HepG2 (cell line): Measurements from ENCODE around the gene SERPINB6. TPM values are rescaled to one million over a fixed set of nuclear protein-coding genes. Genes with fewer than 3 reads are reported as not detected.

Experiments used
- ATF7 ChIP-seq, 2 experiments: fragments of 450-650 bp in 1 of 2; sonication (generic) in 1 of 2; formaldehyde crosslinking in 1 of 2; IDR thresholded peaks; 2 replicates each; pipeline versions ENCODE4 v1.4.0 to v1.6.1; 2016 to 2020; ENCODE audit warnings: antibody characterized with exemption in 1 of 2, mild to moderate bottlenecking in 1 of 2, missing genetic modification reagents in 1 of 2
- DMAP1 ChIP-seq: IDR thresholded peaks from 2 replicates; pipeline ENCODE4 v1.6.1; 2016
- ELF3 ChIP-seq: IDR thresholded peaks from 2 replicates; pipeline ENCODE4 v1.6.1; 2016; ENCODE audit warnings: missing genetic modification reagents, missing compliant biosample characterization
- FOXM1 ChIP-seq: sonication (generic); formaldehyde crosslinking; IDR thresholded peaks from 2 replicates; pipeline ENCODE4 v1.5.0; 2020; ENCODE audit warnings: missing genetic modification reagents
- KLF6 ChIP-seq: IDR thresholded peaks from 2 replicates; pipeline ENCODE4 v1.8.0; 2016; ENCODE audit warnings: missing biosample characterization, missing genetic modification reagents
- KMT2B ChIP-seq: IDR thresholded peaks from 2 replicates; pipeline ENCODE4 v1.6.1; 2016; ENCODE audit warnings: missing genetic modification reagents, missing compliant biosample characterization
- MYPOP ChIP-seq: sonication (generic); formaldehyde crosslinking; IDR thresholded peaks from 2 replicates; pipeline ENCODE4 v1.8.1; 2023; ENCODE audit warnings: mild to moderate bottlenecking, moderate library complexity, missing genetic modification reagents
- NFATC3 ChIP-seq: sonication (generic); formaldehyde crosslinking; IDR thresholded peaks from 2 replicates; pipeline ENCODE4 v1.5.1; 2020; ENCODE audit warnings: mild to moderate bottlenecking, missing genetic modification reagents
- NFKBIZ ChIP-seq: IDR thresholded peaks from 2 replicates; pipeline ENCODE4 v1.6.1; 2018; ENCODE audit warnings: missing genetic modification reagents, missing compliant biosample characterization
- NR1H2 ChIP-seq: sonication (generic); formaldehyde crosslinking; IDR thresholded peaks from 2 replicates; pipeline ENCODE4 v1.8.1; 2022; ENCODE audit warnings: low read depth, missing genetic modification reagents, borderline replicate concordance
- POLR2AphosphoS5 ChIP-seq: IDR thresholded peaks from 2 replicates; pipeline ENCODE4 v1.6.1; 2012; ENCODE audit warnings: low read depth, low read length
- SOX6 ChIP-seq, 2 experiments: fragments of 450-650 bp in 1 of 2; sonication (generic) in 1 of 2; formaldehyde crosslinking in 1 of 2; IDR thresholded peaks; 2 replicates each; pipeline versions ENCODE4 v1.4.0 to v1.6.1; 2017 to 2020; ENCODE audit warnings: antibody characterized with exemption in 1 of 2, mild to moderate bottlenecking in 1 of 2, missing genetic modification reagents in 1 of 2
- USF2 ChIP-seq, 2 experiments: sonication (generic) in 1 of 2; formaldehyde crosslinking in 1 of 2; IDR thresholded peaks; 2 replicates each; pipeline versions ENCODE4 v1.5.1 to v1.6.1; 2011 to 2020; ENCODE audit warnings: borderline replicate concordance in 1 of 2, low read depth in 1 of 2, low read length in 1 of 2, mild to moderate bottlenecking in 1 of 2, missing genetic modification reagents in 1 of 2, moderate library complexity in 1 of 2
- ZBTB25 ChIP-seq: IDR thresholded peaks from 2 replicates; pipeline ENCODE4 v1.6.1; 2018; ENCODE audit warnings: missing genetic modification reagents
- ZEB1 ChIP-seq: IDR thresholded peaks from 2 replicates; pipeline ENCODE4 v1.6.1; 2012; ENCODE audit warnings: mild to moderate bottlenecking, low read depth, inconsistent platforms; ENCODE audit not compliant: insufficient replicate concordance
- ZMYM3 ChIP-seq: sonication (generic); formaldehyde crosslinking; IDR thresholded peaks from 2 replicates; pipeline ENCODE4 v1.5.1; 2020; ENCODE audit warnings: mild to moderate bottlenecking, missing genetic modification reagents
- ZNF549 ChIP-seq: sonication (generic); formaldehyde crosslinking; IDR thresholded peaks from 2 replicates; pipeline ENCODE4 v1.5.0; 2020; ENCODE audit warnings: missing genetic modification reagents
- ZNF614 ChIP-seq: IDR thresholded peaks from 2 replicates; pipeline ENCODE4 v1.6.1; 2018; ENCODE audit warnings: missing biosample characterization, missing genetic modification reagents, inconsistent platforms, borderline replicate concordance
- ZNF761 ChIP-seq: sonication (generic); formaldehyde crosslinking; conservative IDR thresholded peaks from 2 replicates; pipeline ENCODE4 v1.4.0; 2020; ENCODE audit warnings: mild to moderate bottlenecking, missing genetic modification reagents
- polyA plus RNA-seq, 8 experiments: library from polyadenylated mRNA; depleted of rRNA in 3 of 8; stranded (reverse) in 7 of 8; unstranded in 1 of 8; fragments of >200 nt; fragmentation: Illumina TruSeq in 4 of 8; extraction: Trizol in 4 of 8; gene quantifications; 2 replicates each; pipeline versions ENCODE4 v1.2.1 to v1.2.3, GENCODE V29; 2011 to 2016; ENCODE audit warnings: low read depth in 4 of 8, missing spikeins in 1 of 8, mixed read lengths in 1 of 8; ENCODE audit not compliant: insufficient read depth in 1 of 8
- total RNA-seq, 5 experiments: library from RNA; depleted of rRNA; stranded (reverse); fragments of >200 nt; fragmentation: Illumina TruSeq; extraction: Trizol; gene quantifications; 2 replicates each; pipeline ENCODE4 v1.2.3, GENCODE V29; 2016; ENCODE audit warnings: low read depth in 1 of 5
- TF ChIP-seq, protein P1 (sequence below): sonication (generic); formaldehyde crosslinking; IDR thresholded peaks from 2 replicates; pipeline ENCODE4 v1.4.0; 2020; ENCODE audit warnings: missing genetic modification reagents, borderline replicate concordance
- TF ChIP-seq, protein P2 (sequence below): sonication (generic); formaldehyde crosslinking; IDR thresholded peaks from 2 replicates; pipeline ENCODE4 v1.5.1; 2020; ENCODE audit warnings: mild to moderate bottlenecking, missing genetic modification reagents, moderate library complexity

SERPINB6 gene
- total and polyA plus RNA-seq, 2 of the 13 experiments (the other 11 are each of a cell fraction or from before 2014, with no cell fraction given) = 38.2 to 61.3 TPM

DNA sequence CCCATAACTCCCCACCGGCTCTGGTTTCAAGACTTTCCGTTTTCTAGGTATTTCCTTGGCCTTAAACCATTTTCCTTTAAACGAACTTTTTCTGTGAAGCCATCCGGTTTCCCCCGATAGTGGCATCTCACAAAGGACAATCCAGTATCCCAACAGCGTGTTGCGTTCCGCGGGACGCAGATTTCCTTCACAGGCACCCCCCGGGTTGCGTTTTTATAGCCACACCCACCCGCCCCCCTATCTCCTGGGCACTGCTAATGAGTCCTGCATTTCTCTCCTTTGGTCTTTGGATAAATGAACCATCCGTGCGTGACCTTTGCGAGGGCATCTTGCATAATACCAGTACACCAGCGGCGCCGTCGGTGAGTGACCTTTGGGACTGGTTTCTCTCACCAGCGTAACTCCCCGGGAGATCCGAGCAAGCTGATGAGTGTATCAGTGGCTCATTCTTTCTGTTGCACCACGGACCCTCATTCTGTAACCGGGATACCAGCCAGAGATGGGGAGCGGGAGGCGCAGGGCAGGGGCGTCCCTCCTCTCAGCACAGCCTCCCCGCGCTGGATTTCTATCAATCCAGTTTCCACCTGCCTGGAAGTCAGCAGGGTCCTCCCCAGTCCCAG, 27.7 kb upstream of the SERPINB6 start (continued):
- TF ChIP-seq, protein P1, sequence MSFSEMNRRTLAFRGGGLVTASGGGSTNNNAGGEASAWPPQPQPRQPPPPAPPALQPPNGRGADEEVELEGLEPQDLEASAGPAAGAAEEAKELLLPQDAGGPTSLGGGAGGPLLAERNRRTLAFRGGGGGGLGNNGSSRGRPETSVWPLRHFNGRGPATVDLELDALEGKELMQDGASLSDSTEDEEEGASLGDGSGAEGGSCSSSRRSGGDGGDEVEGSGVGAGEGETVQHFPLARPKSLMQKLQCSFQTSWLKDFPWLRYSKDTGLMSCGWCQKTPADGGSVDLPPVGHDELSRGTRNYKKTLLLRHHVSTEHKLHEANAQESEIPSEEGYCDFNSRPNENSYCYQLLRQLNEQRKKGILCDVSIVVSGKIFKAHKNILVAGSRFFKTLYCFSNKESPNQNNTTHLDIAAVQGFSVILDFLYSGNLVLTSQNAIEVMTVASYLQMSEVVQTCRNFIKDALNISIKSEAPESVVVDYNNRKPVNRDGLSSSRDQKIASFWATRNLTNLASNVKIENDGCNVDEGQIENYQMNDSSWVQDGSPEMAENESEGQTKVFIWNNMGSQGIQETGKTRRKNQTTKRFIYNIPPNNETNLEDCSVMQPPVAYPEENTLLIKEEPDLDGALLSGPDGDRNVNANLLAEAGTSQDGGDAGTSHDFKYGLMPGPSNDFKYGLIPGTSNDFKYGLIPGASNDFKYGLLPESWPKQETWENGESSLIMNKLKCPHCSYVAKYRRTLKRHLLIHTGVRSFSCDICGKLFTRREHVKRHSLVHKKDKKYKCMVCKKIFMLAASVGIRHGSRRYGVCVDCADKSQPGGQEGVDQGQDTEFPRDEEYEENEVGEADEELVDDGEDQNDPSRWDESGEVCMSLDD = peak; percentile 56; the same call in 1 of the 2 replicates
- TF ChIP-seq NR1H2 (CRISPR knock-in tag) (no peak), POLR2AphosphoS5 (no peak; the same call in 1 of the 2 replicates), NFKBIZ (CRISPR knock-in tag) (peak; percentile 51; the same call in 1 of the 2 replicates), ZMYM3 (CRISPR knock-in tag) (peak; percentile 18; the same call in 1 of the 2 replicates), ATF7 (IDR thresholded peaks at IDR 0.05) (no peak), ATF7 (CRISPR knock-in tag; IDR thresholded peaks at IDR 0.05) (peak; percentile 88; the same call in 1 of the 2 replicates), FOXM1 (CRISPR knock-in tag) (no peak), ZNF614 (CRISPR knock-in tag) (peak; percentile 92; the same call in 1 of the 2 replicates), KLF6 (CRISPR knock-in tag) (no peak; the same call in 1 of the 2 replicates), USF2 (IDR thresholded peaks at IDR 0.05; ENCODE audit: low read depth, low read length) (no peak), USF2 (CRISPR knock-in tag; IDR thresholded peaks at IDR 0.05; ENCODE audit: borderline replicate concordance) (no peak), KMT2B (CRISPR knock-in tag) (no peak; the same call in 1 of the 2 replicates), NFATC3 (no peak), SOX6 (IDR thresholded peaks at IDR 0.05) (no peak), SOX6 (CRISPR knock-in tag; IDR thresholded peaks at IDR 0.05) (peak; percentile 87), ZBTB25 (peak; percentile 91), ZNF761 (CRISPR knock-in tag) (0 out of 2 replicates have a peak, but pooled peaks have one; percentile 65), ZEB1 (peak; percentile 68), MYPOP (CRISPR knock-in tag) (no peak), DMAP1 (CRISPR knock-in tag) (peak; percentile 61), ELF3 (peak; percentile 73), ZNF549 (CRISPR knock-in tag) (0 out of 2 replicates have a peak, but pooled peaks have one; percentile 25)
- TF ChIP-seq, protein P2, sequence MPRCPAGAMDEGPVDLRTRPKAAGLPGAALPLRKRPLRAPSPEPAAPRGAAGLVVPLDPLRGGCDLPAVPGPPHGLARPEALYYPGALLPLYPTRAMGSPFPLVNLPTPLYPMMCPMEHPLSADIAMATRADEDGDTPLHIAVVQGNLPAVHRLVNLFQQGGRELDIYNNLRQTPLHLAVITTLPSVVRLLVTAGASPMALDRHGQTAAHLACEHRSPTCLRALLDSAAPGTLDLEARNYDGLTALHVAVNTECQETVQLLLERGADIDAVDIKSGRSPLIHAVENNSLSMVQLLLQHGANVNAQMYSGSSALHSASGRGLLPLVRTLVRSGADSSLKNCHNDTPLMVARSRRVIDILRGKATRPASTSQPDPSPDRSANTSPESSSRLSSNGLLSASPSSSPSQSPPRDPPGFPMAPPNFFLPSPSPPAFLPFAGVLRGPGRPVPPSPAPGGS (CRISPR knock-in tag) = peak; percentile 22; the same call in 1 of the 2 replicates
